Stimulated activated CD4-positive, alpha-beta T cell treated with anti-CD3 and anti-CD28 coated beads, Interleukin-4, amount 100 ng/mL, for 4 hours (primary cell): ENCODE results near the gene PRDM15.

Experiments
- DNase-seq, 2 experiments: peaks; one replicate each; pipeline ENCODE4 v3.0.0-alpha.2; 2020

PRDM15 gene

DNA sequence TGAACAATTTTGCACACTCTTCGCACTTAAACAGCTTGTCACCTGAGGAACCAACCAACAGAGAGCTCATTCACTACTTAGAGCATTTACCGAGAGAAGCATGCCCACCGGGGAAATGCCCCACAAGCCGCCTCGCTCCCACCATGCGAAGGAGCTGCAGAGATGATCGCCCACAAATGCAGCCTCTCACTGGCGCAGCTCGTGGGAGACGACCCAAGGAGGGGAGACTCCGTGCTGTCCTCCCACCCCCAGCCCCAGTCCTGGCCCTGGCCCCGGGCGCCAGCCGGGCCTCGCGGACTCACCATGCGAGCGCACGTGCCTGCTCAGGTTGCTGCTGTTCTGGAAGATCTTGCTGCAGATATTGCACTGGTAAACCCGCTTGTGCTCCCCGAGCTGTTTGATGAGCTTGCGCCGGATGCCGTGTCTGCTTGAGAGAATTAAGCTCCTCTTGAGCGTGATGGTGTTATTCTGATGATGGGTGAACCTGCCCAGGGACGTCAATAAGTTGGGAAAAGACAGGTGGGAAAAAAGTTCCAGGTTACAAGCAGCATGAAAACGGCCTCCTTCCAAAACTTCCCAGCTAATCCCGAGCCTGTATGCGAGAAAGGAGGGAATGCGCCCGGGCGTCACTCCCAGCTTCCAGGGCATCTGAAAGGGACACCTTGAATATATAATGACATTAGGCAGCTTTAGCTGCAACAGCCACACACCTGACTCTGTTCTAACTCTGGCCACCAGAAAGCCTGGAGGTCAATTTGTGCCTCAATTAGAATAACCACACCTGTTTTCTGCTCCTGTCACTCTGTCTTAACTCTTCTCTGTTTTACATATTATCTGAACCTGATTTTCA lies 42.8 kb downstream of the PRDM15 start:
- DNase-seq: no peak

- no peak for DNase-seq
Measured at GRCh38 chr21:41835711-41836154, 43.4 kb downstream of the PRDM15 start.

DNA sequence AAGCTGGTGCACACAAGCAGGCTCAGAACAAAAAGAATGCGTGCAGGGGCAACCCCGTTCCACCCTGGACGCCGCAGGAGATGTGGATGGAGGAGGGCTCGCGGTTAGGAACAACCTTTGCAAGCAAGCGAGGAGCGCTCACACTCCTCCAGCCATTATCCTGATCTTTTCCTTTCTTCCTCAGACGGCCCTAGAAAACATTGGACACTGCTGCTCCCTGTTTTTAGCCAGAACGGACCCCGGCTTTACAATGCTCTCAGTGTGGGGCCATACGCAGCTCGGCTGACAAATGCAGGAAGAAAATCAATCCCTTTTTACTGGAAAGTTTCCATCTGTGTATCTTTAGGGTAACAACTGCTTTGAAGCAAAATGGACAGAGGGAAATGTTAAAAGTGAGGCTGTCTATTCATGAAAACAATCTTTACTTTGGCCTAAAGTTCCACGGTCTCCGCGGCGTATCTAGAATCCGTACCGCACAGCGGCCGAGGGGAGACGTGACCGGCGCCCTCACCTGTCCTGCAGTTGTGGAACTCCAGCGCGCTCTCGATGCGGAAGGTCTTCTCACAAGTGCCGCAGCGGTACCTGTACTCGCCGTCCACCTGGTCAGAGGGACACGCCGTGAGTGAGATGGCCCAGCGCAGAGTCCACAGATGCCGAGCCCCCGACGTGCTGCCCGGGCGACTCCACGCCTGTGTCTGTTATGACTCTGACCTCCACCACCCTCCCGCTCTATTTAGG lies 44.0 kb downstream of the PRDM15 start:
- DNase-seq: no peak

DNA sequence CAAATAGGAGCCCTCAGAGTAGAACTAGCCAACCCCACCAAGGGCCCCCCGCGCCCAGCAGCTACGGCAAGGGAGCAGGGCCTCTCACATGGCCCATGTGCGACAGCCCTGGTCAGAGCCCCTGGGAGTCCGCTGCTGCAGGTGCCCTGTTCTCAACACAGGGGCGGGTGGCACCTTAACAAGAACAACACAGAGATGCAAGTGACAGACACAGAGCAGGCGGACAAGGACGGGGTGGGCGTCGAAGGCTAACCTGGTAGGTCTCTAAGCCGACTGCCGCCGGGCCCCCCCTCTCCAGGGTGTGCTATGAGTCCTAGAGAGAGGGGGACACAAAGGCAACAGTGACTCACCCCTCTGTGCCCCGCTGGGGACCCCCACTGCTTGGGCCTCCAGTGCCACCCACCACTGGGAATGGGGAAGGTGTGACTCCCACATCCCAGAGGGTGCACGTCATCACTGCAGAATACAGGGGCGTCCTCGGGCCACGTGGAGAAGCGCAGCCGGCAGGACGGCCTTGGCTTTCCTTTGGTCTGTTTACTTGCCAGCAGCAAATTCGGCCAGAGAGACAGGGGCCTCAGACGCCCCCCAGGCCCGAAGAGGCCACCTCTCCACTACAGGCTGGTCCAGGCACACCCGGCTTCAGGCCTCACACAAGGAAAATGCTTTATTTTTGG lies 44.8 kb downstream of the PRDM15 start:
- DNase-seq: no peak

DNA sequence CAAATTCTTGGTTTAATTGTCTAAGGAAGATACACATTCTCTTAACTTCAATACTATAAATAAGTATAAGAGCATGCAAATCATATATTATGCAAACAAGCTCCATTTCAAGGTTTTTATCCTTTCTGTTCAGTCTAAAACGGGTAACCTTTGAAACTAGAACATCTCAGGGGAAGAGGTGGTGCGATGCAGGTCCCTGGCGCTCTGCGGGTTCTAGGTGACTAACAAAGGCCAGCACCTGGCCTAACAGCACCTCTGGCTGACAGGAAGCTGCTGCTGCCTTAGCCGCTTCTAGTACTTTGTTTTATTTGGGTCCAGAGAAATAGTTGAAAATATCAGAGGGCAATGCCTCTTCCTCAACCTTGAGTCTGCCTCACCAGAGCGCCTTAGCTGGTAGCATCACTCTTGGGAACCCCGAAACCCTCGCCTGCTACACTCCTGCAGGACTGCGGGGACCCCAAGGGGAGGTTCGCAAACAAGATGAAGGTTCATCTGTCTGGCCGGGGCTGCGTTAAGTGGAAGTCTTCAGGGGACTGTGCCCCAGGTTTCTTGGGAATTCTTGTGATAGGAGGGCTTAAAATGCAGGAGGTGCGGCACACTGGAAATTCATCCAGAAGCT lies 45.5 kb downstream of the PRDM15 start:
- no peak for DNase-seq

DNA sequence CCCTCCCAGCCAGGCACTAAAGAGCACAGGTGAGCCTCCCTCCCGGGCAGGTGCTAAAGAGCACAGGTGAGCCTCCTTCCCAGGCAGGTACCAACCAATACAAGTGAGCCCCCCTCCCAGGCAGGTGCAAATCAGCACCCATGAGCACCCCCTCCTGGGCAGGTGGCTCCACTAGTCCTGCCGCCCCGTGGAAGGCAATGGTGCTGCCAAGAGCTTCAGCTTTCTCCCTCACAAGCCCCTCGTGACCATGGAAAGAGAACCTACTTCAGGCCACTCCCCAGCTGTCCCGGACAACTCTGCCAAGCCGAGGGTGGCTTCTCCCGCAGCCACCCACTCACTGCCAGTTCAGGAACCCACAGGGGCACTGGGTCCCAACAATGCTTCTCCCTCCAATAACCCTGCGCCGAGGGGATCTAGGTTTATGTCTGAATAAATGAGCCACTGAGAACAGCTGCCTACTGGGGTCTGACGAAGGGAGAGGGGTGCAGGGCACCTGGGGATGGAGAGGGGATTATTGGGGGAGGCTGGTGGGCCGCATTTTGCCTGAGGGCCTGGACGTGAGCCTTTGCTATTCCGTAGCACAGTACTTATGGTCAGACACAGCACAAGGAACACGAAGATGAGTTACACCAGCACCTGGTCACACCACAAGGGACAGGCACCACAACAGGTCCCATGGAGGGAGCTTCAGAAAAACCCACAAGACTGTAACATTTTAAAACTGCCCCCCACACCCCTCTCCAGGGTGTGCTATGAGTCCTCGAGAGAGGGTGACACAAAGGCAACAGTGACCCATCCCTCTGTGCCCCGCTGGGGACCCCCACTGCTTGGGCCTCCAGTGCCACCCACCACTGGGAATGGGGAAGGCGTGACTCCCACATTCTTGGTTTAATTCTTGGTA lies 46.3 kb downstream of the PRDM15 start:
- DNase-seq: no peak

GRCh38 chr21:41831866-41832595 lies 47.1 kb downstream of the PRDM15 start:
- DNase-seq: no peak

DNA sequence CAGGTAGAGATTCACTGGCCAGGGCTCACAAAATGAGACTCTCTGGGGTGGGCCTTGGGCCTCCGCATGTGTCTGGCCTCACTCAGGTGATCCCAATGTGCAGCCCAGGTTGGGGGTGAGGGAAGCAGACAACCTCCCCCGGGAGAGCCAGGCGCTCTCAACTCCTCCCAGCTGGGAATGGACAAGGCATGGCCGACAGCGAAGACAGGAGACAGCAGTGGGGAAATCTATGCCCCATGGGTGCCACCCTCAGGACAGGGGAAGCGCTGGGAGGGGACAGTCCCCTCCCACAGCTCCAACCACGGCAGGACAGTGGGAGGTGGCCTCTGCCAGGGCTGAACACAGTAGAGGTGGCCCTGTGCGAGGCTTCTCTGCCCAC lies 47.7 kb downstream of the PRDM15 start:
- DNase-seq: no peak

- DNase-seq: no peak
Measured at GRCh38 chr21:41830764-41831452, 48.2 kb downstream of the PRDM15 start.

DNA sequence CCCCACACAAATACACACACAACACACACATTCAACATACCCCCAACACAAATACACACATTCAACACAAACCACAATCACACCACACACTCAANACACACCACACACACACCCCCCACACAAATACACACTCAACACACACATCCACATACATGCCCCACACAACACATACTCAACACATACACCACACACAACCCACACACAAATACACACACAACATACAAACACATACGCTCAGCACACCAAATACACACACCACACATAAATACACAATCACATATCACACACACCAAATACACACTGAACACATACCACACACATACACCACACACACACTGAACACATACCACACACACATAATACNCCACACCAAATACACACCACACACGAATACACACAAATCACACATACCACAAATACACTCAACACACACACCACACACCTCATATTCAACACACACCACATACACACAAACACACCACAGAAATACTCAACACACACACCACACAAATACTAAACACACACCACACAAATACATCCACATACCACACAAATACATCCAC lies 48.9 kb downstream of the PRDM15 start:
- DNase-seq: no peak

- no peak for DNase-seq
Measured at GRCh38 chr21:41828884-41829360, 50.2 kb downstream of the PRDM15 start.

- DNase-seq: no peak
Measured at GRCh38 chr21:41827951-41828883, 50.9 kb downstream of the PRDM15 start.

GRCh38 chr21:41825881-41826280 lies 53.3 kb downstream of the PRDM15 start:
- DNase-seq: no peak

DNA sequence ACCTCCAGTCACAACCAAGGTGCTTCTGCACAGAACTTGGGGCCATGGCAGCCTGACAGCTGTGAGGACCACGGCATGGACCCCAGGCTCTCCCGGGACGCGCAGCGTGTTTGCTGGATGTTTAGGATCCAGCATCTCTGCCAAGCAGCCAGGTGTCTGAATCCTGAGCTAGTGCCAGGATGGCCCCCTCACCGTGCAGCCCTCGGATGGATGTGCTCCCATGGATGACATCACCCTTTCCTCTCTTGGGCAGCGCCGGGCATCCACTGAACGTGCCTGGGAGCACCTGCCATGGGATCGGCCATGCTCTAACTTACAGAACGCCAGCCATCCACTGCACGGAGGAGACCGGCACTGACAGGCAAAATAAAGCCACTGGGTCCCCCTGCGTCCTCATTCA lies 53.9 kb downstream of the PRDM15 start:
- DNase-seq: no peak

DNA sequence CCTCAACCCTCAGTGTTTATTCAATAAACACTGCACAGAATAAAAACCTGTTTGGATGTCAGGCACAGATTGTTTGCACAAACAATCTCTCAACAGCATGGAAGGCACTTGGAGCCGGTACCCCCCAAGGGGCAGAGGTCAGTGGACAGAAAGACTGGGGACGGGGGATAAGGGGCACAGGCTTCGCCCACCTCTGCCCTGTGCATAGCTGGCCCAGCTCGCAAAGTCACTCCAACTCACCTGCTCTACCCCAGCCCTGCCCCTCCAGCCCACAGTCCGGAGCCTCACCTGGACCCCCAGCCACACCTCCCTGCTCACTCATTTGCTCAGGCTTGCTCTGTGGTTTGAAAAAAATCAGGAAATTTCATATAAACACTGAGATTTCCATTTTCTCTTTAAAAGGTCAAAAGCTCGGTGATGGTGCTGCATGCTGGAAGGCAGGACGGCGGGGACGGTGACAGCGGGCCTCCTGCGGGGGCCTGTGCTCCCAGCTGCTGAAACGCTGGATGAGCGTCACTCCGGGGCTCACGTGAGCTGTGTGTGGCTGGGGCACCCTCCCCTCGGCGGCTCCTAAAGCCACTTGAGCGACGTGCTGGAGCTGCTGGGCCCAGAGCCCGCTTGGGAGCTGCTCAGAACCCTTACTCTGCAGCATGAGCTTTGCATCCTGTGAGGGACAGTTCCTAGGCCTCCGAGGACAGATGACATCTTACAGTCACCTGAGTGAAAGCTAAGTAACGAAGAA lies 54.5 kb downstream of the PRDM15 start:
- DNase-seq: no peak

DNA sequence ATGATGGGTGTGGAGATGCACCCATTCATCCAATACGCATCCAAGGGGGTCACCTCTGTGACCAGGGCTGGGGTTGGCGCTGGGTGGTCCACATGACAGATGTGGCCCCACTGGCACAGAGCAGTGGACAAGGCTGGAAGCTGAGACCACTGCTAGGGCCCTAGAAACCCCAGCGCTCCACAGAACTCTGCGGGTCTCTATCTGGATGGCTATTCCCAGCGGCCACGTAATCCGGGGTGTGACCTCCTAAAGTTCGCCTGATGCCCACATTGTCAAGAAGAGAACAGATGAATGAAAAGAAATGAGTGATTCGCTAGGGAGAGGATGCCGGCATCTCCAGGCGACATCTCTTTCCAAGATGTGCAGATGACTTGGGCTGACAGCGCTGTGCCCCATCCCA lies 55.2 kb downstream of the PRDM15 start:
- DNase-seq: no peak

GRCh38 chr21:41823166-41823565 lies 56.0 kb downstream of the PRDM15 start:
- no peak for DNase-seq

DNA sequence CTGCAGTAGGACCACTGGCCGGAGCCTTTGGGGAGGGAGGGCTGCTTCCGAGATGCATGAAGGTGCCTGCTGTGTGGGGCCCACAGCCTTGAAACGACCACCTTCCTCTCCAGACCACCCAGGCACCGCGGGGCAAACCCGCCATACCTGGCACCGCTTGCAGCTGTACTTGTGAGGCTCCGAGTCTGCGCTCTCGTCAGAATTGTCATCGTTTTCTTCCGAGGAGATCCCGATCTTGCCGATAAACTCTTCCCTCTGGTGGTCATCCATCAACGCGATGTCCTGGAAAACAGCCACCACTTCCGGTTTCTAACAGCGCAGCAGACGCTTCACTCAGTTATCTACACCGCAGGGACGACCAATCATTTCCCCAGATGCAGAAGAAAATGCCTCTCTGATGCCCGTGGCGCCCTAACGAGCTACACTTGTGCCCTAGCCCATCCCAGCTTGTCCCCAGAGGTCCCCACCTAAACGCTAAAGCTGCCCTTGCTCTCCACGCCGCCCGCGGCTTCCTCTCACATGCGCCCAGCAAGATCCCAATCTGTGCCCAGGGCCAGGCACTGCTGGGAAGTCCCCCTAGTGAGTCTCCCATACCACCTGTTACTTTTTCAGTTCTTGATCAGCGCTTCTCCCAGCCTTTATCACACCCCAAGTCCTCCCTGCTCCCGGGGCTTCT lies 57.2 kb downstream of the PRDM15 start:
- no peak for DNase-seq
